ENCODE data around the gene KIRREL2.

DNA sequence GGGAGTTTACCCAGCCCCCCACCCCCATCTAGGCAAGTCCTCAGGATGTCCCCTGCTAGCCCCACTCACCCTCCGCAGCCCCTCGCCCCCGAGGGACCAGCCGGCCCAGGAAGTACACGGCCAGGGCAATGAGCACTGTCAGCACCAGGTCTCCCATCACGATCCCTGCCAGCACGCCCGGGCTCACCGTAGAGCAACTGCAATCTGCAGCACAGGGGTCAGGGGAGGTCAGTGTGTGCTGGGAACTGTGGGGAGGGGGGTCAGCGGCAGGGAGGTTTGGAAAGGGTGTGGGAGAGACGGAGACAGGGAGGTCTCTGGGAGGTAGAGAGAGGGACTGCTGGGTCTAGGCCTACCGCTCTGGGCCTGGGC lies 50.6 kb downstream of the KIRREL2 start:
- TF ChIP-seq, protein P1, sequence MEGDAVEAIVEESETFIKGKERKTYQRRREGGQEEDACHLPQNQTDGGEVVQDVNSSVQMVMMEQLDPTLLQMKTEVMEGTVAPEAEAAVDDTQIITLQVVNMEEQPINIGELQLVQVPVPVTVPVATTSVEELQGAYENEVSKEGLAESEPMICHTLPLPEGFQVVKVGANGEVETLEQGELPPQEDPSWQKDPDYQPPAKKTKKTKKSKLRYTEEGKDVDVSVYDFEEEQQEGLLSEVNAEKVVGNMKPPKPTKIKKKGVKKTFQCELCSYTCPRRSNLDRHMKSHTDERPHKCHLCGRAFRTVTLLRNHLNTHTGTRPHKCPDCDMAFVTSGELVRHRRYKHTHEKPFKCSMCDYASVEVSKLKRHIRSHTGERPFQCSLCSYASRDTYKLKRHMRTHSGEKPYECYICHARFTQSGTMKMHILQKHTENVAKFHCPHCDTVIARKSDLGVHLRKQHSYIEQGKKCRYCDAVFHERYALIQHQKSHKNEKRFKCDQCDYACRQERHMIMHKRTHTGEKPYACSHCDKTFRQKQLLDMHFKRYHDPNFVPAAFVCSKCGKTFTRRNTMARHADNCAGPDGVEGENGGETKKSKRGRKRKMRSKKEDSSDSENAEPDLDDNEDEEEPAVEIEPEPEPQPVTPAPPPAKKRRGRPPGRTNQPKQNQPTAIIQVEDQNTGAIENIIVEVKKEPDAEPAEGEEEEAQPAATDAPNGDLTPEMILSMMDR (IDR thresholded peaks at IDR 0.05; ENCODE audit: low read depth, low read length, missing input control), result no peak
- TF ChIP-seq YY1 (IDR thresholded peaks at IDR 0.05), result no peak
- TF ChIP-seq, protein P2, sequence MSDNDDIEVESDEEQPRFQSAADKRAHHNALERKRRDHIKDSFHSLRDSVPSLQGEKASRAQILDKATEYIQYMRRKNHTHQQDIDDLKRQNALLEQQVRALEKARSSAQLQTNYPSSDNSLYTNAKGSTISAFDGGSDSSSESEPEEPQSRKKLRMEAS (IDR thresholded peaks at IDR 0.05), result no peak
- TF ChIP-seq HNF4A (conservative IDR thresholded peaks at IDR 0.05), result no peak
- TF ChIP-seq EGR1 (IDR thresholded peaks at IDR 0.05; ENCODE audit: low read depth in 2 of 2), result no peak

Measured in liver (tissue), 3 donors.